ENCODE measurements around the gene TPRN.
A peak's percentile ranks its signal among the peaks of the same experiment; 100 is the strongest.
"Not testable (repeated sequence)": the region's sequence is repeated elsewhere in the genome, so short reads cannot be mapped to it uniquely, and the experiment has no call there.

The TPRN gene

GRCh38 chr9:137200311-137201204, at the start of gene TPRN:
TPRN (minus strand) TSS chr9:137200741; CDS start chr9:137200711, 30 bp downstream.
- DNase-seq (ENCODE audit: low spot score), result peak; percentile 100

GRCh38 chr9:137247916-137248175, 47.3 kb upstream of the TPRN start:
- no peak for DNase-seq (ENCODE audit: low spot score)

GRCh38 chr9:137247135-137247915, 46.8 kb upstream of the TPRN start:
- DNase-seq (ENCODE audit: low spot score), result no peak

GRCh38 chr9:137245450-137246421, 45.2 kb upstream of the TPRN start:
- no peak for DNase-seq (ENCODE audit: low spot score)

GRCh38 chr9:137244486-137245449, 44.2 kb upstream of the TPRN start:
- no peak for DNase-seq (ENCODE audit: low spot score)

GRCh38 chr9:137243626-137244485, 43.3 kb upstream of the TPRN start:
- no peak for DNase-seq (ENCODE audit: low spot score)

- not testable (repeated sequence) for DNase-seq (ENCODE audit: low spot score)
Measured at GRCh38 chr9:137243266-137243625, 42.7 kb upstream of the TPRN start.

- no peak for DNase-seq (ENCODE audit: low spot score)
Measured at GRCh38 chr9:137242269-137243203, 42.0 kb upstream of the TPRN start.

GRCh38 chr9:137241490-137242268, 41.1 kb upstream of the TPRN start:
- no peak for DNase-seq (ENCODE audit: low spot score)

- peak; percentile 100 for DNase-seq (ENCODE audit: low spot score)
Measured at GRCh38 chr9:137240841-137241489, 40.4 kb upstream of the TPRN start, which contains the start of gene TUBB4B. TUBB4B (plus strand) TSS chr9:137241287; CDS start chr9:137241361, 74 bp downstream.

- peak; percentile 61 for DNase-seq (ENCODE audit: low spot score)
Measured at GRCh38 chr9:137240318-137240840, 39.8 kb upstream of the TPRN start.

- not testable (repeated sequence) for DNase-seq (ENCODE audit: low spot score)
Measured at GRCh38 chr9:137239541-137240200, 39.1 kb upstream of the TPRN start.

- DNase-seq (ENCODE audit: low spot score), result no peak
Measured at GRCh38 chr9:137237759-137238726, 37.5 kb upstream of the TPRN start.

GRCh38 chr9:137236936-137237421, 36.4 kb upstream of the TPRN start:
- no peak for DNase-seq (ENCODE audit: low spot score)

- peak; percentile 88 for DNase-seq (ENCODE audit: low spot score)
Measured at GRCh38 chr9:137236238-137236935, 35.8 kb upstream of the TPRN start.
